ENCODE measurements around the gene TRPM2. TPM values are rescaled to one million over a fixed set of nuclear protein-coding genes. Genes with fewer than 3 reads are reported as not detected.

TRPM2 gene
- total RNA-seq, 1 donor from 2014 or later, result 1.2 TPM

DNA sequence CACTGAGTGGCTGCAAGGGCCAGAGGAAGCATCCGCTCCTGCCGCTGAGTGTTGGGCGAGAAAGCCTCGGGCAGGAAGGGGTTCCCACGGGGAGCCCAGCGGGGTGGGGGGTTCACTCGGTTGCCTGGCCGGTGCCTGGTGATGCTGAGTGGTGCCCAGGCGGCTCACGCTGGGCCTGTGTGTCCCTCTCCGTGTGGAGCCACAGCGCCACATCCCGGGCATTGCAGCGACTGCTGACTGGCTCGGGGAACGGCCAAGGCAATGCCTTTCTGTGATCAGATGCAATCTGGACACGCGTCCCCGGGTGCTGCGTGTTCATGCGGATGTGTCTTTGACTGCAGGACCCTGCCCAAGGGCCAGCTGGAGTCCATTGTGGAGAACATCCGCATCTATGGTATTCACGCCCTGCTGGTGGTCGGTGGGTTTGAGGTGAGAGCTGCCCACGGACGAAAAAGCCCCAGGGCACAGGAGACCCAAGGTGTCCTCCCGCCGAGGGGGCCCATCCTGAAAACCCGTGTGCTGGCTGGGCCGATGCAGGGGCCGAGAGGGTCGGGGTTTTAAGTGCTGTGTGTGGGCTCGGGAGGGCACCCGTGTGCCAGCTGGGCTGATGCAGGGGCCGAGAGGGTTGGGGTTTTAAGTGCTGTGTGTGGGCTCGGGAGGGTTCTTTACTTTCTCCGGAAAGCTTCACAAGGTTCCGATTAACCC lies 30.6 kb upstream of the TRPM2 start:
- DNase-seq, result no peak

DNA sequence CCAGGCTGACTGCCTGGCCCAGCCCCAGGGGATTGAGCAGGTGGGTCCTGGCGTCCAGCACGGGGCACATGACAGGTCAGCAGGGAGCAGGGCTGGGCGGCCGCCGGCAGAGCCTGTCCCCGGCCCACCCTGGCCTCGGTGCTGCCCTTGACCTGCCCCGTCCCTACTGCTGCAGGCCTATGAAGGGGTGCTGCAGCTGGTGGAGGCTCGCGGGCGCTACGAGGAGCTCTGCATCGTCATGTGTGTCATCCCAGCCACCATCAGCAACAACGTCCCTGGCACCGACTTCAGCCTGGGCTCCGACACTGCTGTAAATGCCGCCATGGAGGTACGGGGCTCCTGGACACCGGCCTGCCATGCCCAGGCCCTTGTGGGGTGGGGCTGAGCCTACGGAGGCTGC lies 29.8 kb upstream of the TRPM2 start:
- DNase-seq, result no peak

DNA sequence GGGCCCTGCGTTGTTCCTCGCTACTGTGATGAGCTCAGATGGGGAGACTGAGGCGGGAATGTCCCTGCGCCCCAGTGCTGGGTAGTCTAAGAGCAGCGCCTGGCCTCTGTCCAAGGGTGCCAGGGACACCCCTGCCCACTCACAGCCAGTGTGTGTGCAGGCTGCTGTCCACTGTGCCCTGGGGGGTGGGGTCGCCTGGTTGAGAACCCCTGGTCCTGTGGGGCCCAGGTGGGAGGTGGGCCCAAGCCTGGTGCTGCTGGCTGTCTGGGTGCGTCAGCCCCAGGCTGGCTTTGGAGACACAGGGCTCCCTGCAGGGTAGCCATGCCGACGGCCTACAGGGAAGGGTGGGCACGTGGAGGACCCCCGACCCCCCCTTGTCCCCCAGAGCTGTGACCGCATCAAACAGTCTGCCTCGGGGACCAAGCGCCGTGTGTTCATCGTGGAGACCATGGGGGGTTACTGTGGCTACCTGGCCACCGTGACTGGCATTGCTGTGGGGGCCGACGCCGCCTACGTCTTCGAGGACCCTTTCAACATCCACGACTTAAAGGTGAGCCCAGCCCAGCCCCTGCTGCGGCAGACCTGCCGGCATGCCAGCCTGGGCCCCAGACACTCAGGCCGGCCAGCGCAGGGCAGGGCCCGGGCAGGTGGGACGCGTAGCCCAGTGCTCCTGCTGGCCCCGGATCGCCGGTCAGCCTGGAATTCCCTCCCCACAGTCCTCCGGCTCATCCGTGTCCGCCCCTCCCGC lies 29.1 kb upstream of the TRPM2 start:
- DNase-seq, result no peak

DNA sequence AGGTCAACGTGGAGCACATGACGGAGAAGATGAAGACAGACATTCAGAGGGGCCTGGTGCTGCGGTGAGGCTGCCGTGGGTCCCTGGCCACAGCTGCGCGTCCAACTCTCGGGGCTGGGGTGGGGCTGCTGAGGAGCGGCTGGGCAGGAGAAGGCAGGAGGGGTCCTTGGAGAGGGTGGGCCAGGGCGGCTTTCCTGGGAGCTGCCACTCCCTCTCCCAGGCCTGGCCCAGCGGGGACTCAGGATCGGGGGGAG lies 28.6 kb upstream of the TRPM2 start:
- DNase-seq, result no peak

DNA sequence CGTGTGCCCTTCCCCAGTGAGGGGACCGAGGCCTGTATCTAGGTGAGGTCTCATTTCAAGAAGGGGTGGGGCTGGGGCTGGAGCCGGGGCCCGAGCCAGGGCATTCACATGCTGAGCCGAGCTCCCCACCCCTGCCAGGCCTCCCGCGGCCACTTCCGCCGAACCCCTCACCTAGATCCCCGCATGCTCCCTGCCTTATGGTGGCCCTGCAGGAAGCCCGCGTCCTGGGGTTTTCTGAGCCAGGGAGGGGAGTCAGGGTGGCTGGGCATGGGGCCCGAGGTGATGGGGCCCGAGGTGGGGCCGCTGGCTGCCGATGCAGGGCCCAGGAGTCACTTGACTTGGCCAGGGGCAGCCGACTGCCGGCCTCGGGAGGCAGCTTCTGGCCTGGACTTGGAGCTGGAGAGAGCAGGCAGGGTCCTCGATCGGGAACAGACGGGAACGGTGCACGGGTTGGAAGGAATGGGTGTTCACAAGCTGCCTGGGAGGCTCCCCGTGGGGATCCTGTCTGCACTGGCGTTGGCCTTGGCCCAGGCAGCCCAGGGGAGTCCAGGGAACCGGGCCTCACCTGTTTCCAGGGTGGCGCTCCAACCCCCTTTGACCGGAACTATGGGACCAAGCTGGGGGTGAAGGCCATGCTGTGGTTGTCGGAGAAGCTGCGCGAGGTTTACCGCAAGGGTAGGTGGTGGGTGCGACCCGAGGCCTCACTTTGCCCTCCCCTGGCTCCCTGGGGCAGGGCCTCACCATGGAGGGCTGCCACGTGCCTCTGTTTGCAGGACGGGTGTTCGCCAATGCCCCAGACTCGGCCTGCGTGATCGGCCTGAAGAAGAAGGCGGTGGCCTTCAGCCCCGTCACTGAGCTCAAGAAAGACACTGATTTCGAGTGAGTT lies 27.8 kb upstream of the TRPM2 start:
- no peak for DNase-seq

DNA sequence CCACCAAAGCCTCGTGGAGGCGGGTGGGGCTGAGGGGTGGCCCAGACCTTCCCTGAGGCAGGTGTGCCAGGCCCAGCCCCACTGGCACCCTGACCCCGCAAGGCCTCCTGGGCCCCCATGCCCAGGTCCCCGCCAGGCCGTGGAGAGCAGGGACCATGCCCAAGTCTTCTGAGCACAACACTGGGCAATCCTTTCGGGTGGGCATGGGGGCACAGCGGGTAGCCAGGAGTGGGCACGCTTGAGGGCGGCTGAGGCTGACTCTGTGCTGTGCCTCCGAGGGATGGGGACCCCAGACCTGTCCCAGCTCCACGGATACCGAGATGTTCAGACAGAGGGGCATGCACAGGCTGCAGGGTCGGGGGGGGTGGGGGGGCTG lies 27.2 kb upstream of the TRPM2 start:
- no peak for DNase-seq

DNA sequence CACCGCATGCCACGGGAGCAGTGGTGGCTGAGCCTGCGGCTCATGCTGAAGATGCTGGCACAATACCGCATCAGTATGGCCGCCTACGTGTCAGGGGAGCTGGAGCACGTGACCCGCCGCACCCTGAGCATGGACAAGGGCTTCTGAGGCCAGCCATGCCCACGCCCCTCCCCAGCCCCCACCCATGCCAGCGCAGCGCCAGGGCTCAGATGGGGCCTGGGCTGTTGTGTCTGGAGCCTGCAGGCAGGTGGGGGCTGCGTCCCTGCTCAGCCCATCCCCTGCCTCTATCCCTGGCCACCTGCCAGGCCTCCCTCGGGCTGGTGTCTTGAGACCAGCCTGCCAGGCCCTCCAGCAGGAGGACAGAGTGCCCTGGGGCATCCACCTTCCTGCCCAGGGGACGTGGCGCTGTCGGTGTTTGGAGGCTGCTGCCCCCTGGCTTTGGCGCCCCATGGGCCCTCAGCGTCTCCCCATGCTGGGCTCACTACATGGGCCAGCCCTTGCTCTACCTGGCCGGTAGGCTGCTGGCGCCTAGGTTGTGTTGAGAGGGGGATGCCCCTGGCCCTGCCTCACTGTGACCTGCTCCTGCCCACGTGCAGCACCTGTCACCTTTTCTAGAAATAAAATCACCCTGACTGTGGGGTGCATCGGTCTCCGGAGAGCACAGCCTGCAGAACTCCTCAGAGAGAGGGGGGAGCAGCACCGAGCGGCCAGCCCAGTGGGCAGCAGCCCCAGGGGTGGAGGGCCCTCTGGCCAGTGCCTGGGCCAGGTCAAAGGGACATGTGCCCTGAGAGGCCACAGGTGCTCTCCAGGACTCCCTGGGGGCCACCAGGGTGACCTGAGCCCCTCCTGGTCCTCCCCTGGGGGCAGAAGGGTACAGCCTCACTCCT lies 26.5 kb upstream of the TRPM2 start:
- no peak for DNase-seq

DNA sequence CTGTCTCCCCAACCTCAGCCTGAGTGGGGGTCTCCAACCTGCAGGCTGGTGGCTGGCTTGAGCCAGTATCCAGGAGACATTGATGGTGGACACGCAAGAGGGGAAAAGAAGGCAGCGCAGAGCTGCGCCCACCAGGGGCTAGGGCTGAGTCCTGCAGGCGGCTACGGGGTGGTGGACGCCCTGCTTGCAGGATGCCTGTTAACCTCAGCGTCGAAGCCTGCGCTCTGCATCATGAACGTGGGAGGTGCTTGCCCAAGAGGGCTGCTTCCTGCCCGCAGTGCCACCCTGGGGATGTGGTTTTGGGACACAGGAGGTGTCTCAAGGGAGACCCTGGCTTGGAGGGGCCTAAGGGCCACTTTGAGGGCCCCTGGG lies 25.8 kb upstream of the TRPM2 start:
- no peak for DNase-seq

DNA sequence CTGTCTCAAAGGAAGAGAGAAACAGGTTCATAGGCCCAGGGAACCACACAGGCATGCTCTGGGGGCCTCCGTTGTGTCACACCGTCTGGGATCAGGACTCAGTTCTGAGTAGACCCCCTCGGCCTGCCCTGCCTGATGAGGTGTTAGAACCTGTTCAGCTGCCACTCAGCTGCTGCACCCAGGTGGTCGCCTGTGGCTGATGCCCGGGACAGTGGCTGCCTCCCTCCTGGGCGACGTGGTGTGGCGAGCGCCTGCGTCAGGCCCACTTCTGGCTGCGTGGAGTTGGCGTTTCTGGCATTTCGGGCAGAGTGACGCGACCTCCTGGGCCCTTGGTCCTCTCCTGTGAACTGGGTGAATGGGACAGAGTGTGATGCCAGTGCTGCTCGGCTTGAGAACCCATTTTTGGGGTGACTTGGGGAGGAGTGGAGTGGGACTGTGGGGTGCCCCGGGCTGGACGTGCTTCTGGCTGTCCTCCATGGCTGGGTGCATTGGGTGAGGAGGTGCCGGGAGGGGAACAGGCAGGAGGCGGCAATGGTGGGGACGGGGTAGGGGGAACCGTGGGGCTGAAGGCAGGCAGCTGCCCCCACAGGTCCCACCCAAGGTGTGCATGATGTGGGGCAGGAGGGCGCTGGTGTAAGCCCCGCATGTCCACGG lies 25.1 kb upstream of the TRPM2 start:
- no peak for DNase-seq

DNA sequence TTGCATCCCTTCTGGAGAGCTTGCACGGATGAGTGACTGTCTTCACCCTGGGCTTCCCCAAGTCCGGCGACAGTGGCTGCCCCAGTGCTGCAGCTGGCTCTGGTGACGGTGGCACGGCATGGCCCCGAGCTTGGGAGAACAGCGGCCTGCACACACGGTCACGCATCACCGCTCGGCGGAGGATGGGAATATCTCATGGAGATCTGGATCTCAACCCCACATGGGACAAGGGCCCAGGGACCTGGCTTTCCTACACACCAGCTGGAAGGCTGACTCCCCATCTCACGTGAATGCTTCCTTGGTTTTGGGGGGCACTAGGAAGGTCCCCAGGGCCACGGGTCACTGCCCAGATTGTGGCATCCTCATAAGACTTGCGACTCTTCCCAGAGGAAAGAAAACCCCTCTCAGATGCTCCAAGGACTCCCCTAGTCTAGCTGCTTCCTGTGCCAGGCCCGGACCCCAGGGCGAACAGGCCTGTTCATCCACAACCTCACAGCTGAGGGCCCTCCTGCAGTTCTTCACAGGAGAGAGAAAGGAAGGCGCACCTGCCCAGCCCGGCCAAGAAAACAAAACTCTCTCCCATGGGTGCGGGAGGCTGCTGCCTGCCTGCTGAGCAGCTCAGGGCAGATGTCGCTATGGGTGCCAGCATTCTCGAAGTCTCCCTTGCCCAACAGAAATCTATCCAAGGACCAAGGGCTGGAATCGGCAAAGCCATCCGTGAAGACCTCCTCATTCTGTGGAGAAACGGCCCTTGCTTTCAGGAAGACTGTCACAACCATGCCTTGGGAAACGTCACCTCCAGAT lies 24.1 kb upstream of the TRPM2 start:
- DNase-seq, result no peak

DNA sequence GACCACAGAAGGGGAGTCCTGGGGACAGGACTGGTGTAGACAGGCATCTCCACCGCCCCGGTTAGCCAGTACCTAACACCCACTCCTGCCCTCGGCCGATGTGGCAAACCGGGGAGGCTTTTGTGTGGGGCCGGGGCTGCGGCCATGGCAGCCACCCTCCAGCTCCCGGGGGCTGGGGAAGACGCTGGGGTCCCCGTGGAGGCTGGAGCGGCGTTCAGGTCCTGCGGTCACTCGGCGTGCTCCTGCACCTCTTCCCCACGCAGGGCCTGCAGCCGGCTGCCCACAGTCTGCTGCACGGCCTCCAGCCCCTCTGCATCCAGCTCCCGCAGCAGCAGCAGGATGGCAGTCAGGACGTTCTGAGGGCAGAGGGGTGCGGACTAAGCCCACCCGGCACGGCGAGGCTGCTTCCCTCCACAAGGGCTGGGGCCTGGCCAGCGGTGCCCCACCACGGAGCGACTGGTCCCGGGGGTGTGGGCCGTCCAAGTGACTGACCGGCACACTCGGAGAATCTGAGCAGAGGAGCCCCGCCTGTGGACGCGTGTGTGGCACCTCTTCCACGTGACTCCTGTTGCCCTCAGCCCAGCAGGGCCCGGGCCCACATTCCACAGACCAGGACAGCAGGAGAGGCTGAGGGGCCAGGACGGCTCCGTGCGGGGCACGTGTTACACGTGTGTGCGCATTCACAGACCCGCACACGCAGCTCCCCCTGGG lies 23.3 kb upstream of the TRPM2 start:
- no peak for DNase-seq

DNA sequence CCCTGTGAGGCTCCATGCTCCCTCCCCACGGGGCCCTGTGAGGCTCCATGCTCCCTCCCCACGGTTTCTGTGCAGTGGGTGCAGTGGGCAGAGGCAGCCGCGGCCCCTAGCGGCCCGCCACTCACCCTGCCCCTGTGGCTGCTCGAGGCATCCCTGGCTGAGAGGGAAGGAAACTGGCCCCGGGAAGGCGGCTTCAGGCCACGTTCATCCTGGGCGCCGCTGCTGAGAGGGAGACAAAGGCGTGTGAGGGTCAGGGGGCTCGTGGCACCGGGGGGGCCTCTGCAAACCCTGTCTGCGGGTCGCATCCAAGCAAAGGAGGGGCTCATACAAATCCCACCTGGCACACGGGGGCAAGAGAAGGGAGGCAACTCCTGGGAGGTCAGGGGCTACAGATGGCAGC lies 22.7 kb upstream of the TRPM2 start:
- DNase-seq, result no peak

DNA sequence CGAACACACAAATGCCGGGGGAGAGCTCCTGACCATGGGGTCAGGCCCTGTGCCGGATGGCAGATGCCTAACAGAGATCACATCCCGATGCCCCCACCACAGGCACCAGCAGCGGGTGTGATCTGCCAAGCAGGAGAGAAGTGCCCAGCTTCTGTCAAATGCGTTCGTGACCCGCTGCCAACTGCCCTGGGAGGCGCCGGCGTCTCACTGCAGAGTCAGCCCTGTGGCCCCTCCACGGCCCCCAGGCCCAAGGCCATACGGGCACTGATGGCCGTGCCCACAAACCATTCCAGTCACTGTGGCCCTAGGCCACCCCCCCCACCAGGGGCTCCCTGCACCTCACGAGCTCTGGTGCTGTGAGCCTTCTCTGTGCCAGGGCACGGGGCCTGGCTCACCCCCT lies 22.2 kb upstream of the TRPM2 start:
- no peak for DNase-seq

DNA sequence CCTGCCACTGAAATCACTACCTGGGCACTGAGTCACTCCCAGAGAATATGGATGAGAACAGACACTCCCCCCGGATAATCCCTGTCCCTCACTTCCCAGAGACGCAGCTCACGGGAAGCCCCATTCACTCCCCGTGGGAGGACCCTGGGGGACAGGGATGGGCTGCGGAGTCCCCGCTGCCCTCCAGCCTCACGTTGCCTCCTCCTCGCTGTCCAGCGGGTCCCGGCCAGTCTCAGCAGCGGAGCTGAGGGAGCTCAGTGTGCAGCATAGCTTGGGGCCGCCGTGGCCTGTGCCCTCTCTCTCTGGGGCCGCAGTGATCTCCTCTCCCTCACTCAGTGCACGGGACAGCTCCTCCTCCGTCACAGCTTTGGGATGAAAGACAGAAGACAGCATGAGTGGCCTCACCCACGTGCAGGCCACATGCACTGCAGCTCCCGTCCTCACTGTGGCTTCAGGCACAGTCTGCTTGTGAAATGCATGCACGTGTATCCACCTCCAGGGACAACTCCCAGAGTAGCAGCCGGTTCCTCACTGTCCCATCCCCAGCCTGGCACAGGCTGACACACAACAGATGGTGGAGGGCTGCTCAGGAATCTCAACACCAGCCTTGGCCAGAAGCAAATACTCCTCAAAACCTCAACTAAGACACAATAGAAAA lies 21.6 kb upstream of the TRPM2 start:
- peak; percentile 36 for DNase-seq

DNA sequence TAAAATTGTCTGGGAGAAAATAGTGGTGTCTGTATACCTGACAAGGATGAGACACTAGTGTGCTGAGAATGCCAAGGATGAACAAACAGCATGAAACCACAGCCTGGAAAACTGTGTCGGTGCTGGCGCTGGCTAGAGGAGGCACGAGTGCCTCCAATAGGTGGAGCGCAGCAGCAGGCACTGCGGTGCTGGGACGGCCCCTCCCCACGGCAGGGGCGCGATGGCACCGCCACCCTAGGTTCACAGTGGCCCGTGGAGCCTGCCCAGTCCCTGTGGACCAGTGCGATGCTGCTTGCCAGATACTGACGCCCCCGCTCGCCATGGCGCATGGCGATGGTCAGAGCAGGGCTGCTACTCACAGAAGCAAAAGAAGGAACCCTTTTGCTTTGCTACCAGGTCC lies 21.0 kb upstream of the TRPM2 start:
- DNase-seq, result no peak

DNA sequence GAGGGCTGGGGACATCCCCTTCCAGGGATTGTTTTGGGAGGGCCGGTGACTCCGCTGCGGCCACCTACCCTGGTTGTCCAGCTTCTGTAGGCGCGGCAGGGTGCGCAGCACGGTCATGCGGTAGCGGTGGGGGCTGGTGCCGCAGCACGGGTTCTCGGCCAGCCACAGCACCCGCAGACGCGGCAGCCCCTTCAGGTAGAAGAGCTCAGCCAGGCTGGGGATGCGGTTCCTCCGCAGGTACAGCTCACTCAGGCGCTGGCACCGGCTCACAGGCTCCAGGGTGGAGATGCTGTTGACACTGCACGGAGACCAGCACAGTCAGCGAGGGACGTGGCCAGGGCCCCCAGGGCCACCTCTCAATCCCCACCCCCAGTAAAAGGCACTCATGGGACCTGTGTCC lies 20.5 kb upstream of the TRPM2 start:
- DNase-seq, result no peak

DNA sequence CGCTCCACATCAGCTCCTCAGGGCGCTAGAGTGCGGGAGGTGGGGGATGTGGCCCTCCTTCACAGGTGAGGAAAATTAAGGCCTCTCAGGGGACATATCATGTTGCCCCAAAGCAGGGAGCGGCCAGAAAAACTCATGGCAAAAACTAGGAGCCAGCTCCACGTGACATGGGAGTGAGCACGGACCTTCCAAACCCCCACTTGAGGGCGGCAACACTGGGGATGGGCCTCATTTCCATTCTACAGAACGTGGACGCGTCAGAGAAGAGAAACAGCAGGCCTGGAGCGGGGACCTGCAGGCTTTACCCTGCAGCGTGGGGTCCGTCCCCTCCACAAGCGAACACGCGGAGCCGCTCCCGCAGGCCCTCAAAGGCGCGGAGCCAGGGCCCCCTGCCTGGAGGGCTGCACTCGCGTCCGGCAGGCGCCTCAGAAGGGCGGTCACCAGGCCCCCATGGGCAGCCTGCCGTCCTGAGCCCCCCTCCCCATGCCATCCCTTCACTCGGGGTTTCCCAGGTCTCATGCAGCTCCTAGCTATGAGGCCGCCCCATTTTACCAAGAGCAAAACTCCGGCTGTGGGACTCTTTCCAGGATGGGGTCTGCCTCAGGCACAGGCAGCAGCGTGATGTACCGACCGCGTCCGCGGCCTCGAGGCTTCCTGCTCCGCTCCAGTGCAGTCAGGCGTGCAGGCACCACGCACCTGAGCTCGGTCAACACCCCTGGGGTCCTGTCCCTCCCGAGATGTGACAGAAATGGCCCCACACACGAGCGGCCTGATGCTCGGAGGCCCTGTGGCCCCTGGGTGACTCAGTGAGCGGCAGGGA lies 19.7 kb upstream of the TRPM2 start:
- DNase-seq, result no peak

DNA sequence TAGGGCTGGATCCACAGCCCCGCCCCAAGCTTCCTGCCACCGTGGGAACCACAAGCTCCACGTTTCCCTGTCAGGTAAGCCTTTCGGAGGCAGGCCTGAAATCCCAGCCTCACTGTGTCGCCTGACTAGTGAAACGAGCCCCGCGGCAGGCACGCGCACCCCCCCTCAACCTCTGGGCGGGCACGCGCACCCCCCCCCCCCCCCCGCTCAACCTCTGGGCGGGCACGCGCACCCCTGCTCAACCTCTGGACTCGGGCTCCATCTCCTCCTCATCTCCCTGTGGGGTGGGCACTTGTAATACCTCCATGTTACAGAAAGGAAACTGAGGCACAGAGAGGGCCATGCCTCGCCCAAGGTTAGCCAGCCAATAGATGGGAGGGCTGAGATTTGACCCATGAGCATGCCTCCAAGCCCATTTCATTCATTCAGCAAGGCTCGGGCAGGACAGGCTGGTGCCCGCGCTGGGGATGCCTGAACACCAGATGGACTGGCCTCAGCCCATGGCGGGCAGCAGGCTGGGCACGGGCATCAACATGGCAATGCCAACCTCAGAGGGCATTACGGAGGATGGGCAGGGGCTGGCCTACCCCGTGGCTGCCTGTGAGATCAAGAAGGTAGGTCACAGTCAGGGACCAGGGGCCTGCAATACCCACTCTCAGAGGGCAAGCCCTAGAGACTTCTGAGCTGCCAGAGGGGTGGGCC lies 18.9 kb upstream of the TRPM2 start:
- no peak for DNase-seq
